H1 (cell line): ENCODE results near the gene DDX59.

ENCODE experiments used
- ATF2 ChIP-seq: IDR thresholded peaks from 2 replicates; pipeline ENCODE4 v1.6.1; 2012; ENCODE audit warnings: low read length, inconsistent platforms
- CTCF ChIP-seq, 3 experiments: IDR thresholded peaks; 1 replicate in 2 of 3; 2 replicates in 1 of 3; pipeline versions ENCODE4 v1.5.1 to v1.6.1; 2011; ENCODE audit warnings: low read length in 3 of 3, mild to moderate bottlenecking in 3 of 3, inconsistent platforms in 2 of 3, low read depth in 1 of 3, moderate library complexity in 1 of 3; ENCODE audit not compliant: insufficient read depth in 1 of 3; ENCODE audit errors: control extremely low read depth in 1 of 3
- EP300 ChIP-seq, 2 experiments: IDR thresholded peaks; 1 replicate in 1 of 2; 2 replicates in 1 of 2; pipeline ENCODE4 v1.6.1; 2011 to 2012; ENCODE audit warnings: low read depth in 2 of 2, low read length in 2 of 2, mild to moderate bottlenecking in 2 of 2, borderline replicate concordance in 1 of 2, inconsistent platforms in 1 of 2, moderate library complexity in 1 of 2
- EZH2 ChIP-seq: fragments of 200-600 bp; sonication (generic); IDR thresholded peaks from 2 replicates; pipeline ENCODE4 v1.7.1; 2012; ENCODE audit warnings: low read depth, mild to moderate bottlenecking, moderate library complexity, low read length, inconsistent platforms; ENCODE audit not compliant: severe bottlenecking
- JUND ChIP-seq: IDR thresholded peaks from 2 replicates; pipeline ENCODE4 v1.6.1; 2011; ENCODE audit warnings: mild to moderate bottlenecking, improper control_type of control experiment, low read length
- KDM1A ChIP-seq: fragments of 200-600, 300-600 bp; sonication (generic); IDR thresholded peaks from 2 replicates; pipeline ENCODE4 v1.7.1; 2016; ENCODE audit warnings: mild to moderate bottlenecking, low read length, borderline replicate concordance
- MAX ChIP-seq: IDR thresholded peaks from 2 replicates; pipeline ENCODE4 v1.6.1; 2012; ENCODE audit warnings: inconsistent platforms
- POLR2AphosphoS5 ChIP-seq: IDR thresholded peaks from 2 replicates; pipeline ENCODE4 v1.6.1; 2011; ENCODE audit warnings: low read depth, low read length
- RAD21 ChIP-seq, 2 experiments: IDR thresholded peaks in 1 of 2; conservative IDR thresholded peaks in 1 of 2; 2 replicates each; pipeline ENCODE4 v1.6.1; 2011; ENCODE audit warnings: low read depth in 2 of 2, low read length in 2 of 2, improper control_type of control experiment in 1 of 2, inconsistent platforms in 1 of 2, mild to moderate bottlenecking in 1 of 2, moderate library complexity in 1 of 2
- YY1 ChIP-seq: IDR thresholded peaks from 2 replicates; pipeline ENCODE4 v1.6.1; 2011; ENCODE audit warnings: low read depth, mild to moderate bottlenecking, low read length

GRCh38 chr1:200628223-200628881, 41.4 kb downstream of the DDX59 start:
- TF ChIP-seq POLR2AphosphoS5 (no peak), ATF2 (no peak), YY1 (no peak), EZH2 (no peak), JUND (no peak), EP300 (IDR thresholded peaks at IDR 0.05; ENCODE audit: borderline replicate concordance in 1 of 2, low read depth in 2 of 2, low read length in 2 of 2) (no peak), KDM1A (no peak), CTCF (IDR thresholded peaks at IDR 0.05; ENCODE audit: control extremely low read depth in 1 of 3, insufficient read depth in 1 of 3, low read depth in 1 of 3, low read length in 3 of 3) (no peak), RAD21 (IDR thresholded peaks at IDR 0.05 in 1 of 2, conservative IDR thresholded peaks at IDR 0.05 in 1 of 2; ENCODE audit: low read depth in 2 of 2, low read length in 2 of 2) (no peak), MAX (no peak)
